ENCODE results near the gene MED26. TPM values are rescaled to one million over a fixed set of nuclear protein-coding genes. Genes with fewer than 3 reads are reported as not detected.

The MED26 gene
- total and polyA plus RNA-seq, 10 of the 15 experiments (the other 5 are each of a cell fraction or from before 2014, with no cell fraction given) = 1.1 to 21.4 (median 9.7) TPM

DNA sequence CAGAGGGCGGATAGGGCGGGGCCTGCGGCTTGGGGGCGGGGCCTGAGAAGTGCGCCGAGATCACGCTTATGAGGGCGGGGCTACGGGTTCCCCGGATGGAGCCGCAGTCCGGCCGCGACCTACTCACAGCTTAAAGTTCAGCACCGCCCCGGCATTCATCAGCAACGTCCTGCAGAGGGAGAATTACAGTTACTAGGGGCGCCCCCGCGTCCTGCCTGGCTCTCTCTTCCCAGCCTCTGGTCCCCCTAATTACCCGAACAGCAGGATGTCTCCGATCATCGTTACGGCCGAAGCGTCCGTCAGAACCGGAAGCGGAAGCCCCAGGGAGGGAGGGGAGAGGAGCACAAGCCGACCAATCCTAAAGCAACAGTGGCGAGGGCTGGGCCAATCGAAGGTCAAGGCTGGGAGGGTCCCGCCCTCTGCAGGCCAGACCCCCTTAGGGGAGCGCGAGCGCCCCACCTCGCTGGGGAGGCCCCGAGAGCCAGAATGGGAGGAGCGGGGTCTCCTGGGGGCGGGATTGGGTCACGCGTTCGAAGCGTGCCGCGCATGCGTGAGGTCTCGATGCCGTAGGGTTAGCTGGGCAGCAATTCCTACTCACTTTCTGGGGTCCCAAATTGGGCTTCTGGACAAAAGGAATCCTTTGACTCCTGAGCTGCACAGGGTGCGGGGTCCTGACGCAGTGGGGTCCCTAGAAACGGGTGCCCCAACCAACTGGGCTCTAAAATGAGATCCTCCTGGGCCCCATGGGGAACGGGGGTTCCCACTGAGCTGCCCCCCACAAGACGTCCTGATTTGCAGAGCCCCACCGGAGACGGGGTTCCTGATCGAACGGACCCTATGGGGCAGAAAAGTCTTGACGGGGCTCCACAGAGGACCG lies 32.1 kb upstream of the MED26 start, which contains the start of gene SMIM7 (continued):
- TF ChIP-seq, protein P1, sequence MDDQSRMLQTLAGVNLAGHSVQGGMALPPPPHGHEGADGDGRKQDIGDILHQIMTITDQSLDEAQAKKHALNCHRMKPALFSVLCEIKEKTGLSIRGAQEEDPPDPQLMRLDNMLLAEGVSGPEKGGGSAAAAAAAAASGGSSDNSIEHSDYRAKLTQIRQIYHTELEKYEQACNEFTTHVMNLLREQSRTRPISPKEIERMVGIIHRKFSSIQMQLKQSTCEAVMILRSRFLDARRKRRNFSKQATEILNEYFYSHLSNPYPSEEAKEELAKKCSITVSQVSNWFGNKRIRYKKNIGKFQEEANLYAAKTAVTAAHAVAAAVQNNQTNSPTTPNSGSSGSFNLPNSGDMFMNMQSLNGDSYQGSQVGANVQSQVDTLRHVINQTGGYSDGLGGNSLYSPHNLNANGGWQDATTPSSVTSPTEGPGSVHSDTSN (IDR thresholded peaks at IDR 0.05; ENCODE audit: insufficient replicate concordance, low read depth, low read length) = no peak
- no peak; the same call in 1 of the 2 replicates for TF ChIP-seq SPI1 (IDR thresholded peaks at IDR 0.05; ENCODE audit: borderline replicate concordance, insufficient read depth, low read depth, low read length)
- TF ChIP-seq, protein P2, sequence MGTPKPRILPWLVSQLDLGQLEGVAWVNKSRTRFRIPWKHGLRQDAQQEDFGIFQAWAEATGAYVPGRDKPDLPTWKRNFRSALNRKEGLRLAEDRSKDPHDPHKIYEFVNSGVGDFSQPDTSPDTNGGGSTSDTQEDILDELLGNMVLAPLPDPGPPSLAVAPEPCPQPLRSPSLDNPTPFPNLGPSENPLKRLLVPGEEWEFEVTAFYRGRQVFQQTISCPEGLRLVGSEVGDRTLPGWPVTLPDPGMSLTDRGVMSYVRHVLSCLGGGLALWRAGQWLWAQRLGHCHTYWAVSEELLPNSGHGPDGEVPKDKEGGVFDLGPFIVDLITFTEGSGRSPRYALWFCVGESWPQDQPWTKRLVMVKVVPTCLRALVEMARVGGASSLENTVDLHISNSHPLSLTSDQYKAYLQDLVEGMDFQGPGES (IDR thresholded peaks at IDR 0.05) = peak; percentile 79
- no peak for TF ChIP-seq TBL1XR1 (IDR thresholded peaks at IDR 0.05; ENCODE audit: low read depth, low read length)
- TF ChIP-seq, protein P3, sequence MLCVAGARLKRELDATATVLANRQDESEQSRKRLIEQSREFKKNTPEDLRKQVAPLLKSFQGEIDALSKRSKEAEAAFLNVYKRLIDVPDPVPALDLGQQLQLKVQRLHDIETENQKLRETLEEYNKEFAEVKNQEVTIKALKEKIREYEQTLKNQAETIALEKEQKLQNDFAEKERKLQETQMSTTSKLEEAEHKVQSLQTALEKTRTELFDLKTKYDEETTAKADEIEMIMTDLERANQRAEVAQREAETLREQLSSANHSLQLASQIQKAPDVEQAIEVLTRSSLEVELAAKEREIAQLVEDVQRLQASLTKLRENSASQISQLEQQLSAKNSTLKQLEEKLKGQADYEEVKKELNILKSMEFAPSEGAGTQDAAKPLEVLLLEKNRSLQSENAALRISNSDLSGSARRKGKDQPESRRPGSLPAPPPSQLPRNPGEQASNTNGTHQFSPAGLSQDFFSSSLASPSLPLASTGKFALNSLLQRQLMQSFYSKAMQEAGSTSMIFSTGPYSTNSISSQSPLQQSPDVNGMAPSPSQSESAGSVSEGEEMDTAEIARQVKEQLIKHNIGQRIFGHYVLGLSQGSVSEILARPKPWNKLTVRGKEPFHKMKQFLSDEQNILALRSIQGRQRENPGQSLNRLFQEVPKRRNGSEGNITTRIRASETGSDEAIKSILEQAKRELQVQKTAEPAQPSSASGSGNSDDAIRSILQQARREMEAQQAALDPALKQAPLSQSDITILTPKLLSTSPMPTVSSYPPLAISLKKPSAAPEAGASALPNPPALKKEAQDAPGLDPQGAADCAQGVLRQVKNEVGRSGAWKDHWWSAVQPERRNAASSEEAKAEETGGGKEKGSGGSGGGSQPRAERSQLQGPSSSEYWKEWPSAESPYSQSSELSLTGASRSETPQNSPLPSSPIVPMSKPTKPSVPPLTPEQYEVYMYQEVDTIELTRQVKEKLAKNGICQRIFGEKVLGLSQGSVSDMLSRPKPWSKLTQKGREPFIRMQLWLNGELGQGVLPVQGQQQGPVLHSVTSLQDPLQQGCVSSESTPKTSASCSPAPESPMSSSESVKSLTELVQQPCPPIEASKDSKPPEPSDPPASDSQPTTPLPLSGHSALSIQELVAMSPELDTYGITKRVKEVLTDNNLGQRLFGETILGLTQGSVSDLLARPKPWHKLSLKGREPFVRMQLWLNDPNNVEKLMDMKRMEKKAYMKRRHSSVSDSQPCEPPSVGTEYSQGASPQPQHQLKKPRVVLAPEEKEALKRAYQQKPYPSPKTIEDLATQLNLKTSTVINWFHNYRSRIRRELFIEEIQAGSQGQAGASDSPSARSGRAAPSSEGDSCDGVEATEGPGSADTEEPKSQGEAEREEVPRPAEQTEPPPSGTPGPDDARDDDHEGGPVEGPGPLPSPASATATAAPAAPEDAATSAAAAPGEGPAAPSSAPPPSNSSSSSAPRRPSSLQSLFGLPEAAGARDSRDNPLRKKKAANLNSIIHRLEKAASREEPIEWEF (IDR thresholded peaks at IDR 0.05; ENCODE audit: insufficient replicate concordance, low read depth, low read length) = no peak
- TF ChIP-seq, protein P4, sequence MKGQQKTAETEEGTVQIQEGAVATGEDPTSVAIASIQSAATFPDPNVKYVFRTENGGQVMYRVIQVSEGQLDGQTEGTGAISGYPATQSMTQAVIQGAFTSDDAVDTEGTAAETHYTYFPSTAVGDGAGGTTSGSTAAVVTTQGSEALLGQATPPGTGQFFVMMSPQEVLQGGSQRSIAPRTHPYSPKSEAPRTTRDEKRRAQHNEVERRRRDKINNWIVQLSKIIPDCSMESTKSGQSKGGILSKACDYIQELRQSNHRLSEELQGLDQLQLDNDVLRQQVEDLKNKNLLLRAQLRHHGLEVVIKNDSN (IDR thresholded peaks at IDR 0.05; ENCODE audit: borderline replicate concordance, extremely low read length, insufficient read depth, low read depth, low read length) = peak; percentile 7
- TF ChIP-seq SMARCA5 (IDR thresholded peaks at IDR 0.05) = no peak
- no peak for TF ChIP-seq MEF2A (IDR thresholded peaks at IDR 0.05; ENCODE audit: insufficient read depth, low read depth, low read length)
- no peak for TF ChIP-seq TCF12 (IDR thresholded peaks at IDR 0.05; ENCODE audit: low read depth, low read length)
- peak; percentile 91 for TF ChIP-seq NFYB (IDR thresholded peaks at IDR 0.05; ENCODE audit: insufficient read depth, low read depth, low read length)
- TF ChIP-seq, protein P5, sequence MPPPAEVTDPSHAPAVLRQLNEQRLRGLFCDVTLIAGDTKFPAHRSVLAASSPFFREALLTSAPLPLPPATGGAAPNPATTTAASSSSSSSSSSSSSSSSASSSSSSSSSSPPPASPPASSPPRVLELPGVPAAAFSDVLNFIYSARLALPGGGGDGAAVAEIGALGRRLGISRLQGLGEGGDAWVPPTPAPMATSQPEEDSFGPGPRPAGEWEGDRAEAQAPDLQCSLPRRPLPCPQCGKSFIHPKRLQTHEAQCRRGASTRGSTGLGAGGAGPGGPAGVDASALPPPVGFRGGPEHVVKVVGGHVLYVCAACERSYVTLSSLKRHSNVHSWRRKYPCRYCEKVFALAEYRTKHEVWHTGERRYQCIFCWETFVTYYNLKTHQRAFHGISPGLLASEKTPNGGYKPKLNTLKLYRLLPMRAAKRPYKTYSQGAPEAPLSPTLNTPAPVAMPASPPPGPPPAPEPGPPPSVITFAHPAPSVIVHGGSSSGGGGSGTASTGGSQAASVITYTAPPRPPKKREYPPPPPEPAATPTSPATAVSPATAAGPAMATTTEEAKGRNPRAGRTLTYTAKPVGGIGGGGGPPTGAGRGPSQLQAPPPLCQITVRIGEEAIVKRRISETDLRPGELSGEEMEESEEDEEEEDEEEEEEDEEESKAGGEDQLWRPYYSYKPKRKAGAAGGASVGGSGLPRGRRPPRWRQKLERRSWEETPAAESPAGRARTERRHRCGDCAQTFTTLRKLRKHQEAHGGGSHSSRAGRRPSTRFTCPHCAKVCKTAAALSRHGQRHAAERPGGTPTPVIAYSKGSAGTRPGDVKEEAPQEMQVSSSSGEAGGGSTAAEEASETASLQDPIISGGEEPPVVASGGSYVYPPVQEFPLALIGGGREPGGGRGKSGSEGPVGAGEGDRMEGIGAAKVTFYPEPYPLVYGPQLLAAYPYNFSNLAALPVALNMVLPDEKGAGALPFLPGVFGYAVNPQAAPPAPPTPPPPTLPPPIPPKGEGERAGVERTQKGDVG (CRISPR knock-in tag; IDR thresholded peaks at IDR 0.05) = no peak
- no peak for TF ChIP-seq SREBF2 (IDR thresholded peaks at IDR 0.05; ENCODE audit: low read length)
- no peak for TF ChIP-seq ZNF384 (IDR thresholded peaks at IDR 0.05; ENCODE audit: borderline replicate concordance, low read depth, low read length)
- peak; percentile 97 for TF ChIP-seq SP1 (IDR thresholded peaks at IDR 0.05; ENCODE audit: low read depth, low read length)
- no peak; the same call in 1 of the 2 replicates for TF ChIP-seq FOXK2 (IDR thresholded peaks at IDR 0.05)
- no peak for TF ChIP-seq EGR1 (IDR thresholded peaks at IDR 0.05; ENCODE audit: borderline replicate concordance in 1 of 2, low read depth in 2 of 2, low read length in 2 of 2)

Data from GM12878 (cell line).